Activated CD8-positive, alpha-beta memory T cell treated with anti-CD3 and anti-CD28 coated beads for 48 hours (primary cell): ENCODE measurements around the gene RABEPK.
"Not testable (repeated sequence)": the region's sequence is repeated elsewhere in the genome, so short reads cannot be mapped to it uniquely, and the experiment has no call there.

Experiments
- DNase-seq, 3 experiments: peaks; one replicate each; pipeline ENCODE4 v3.0.0-alpha.2; 2020; ENCODE audit warnings: low read depth in 2 of 3, low spot score in 2 of 3

The RABEPK gene, protein sequence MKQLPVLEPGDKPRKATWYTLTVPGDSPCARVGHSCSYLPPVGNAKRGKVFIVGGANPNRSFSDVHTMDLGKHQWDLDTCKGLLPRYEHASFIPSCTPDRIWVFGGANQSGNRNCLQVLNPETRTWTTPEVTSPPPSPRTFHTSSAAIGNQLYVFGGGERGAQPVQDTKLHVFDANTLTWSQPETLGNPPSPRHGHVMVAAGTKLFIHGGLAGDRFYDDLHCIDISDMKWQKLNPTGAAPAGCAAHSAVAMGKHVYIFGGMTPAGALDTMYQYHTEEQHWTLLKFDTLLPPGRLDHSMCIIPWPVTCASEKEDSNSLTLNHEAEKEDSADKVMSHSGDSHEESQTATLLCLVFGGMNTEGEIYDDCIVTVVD

DNA sequence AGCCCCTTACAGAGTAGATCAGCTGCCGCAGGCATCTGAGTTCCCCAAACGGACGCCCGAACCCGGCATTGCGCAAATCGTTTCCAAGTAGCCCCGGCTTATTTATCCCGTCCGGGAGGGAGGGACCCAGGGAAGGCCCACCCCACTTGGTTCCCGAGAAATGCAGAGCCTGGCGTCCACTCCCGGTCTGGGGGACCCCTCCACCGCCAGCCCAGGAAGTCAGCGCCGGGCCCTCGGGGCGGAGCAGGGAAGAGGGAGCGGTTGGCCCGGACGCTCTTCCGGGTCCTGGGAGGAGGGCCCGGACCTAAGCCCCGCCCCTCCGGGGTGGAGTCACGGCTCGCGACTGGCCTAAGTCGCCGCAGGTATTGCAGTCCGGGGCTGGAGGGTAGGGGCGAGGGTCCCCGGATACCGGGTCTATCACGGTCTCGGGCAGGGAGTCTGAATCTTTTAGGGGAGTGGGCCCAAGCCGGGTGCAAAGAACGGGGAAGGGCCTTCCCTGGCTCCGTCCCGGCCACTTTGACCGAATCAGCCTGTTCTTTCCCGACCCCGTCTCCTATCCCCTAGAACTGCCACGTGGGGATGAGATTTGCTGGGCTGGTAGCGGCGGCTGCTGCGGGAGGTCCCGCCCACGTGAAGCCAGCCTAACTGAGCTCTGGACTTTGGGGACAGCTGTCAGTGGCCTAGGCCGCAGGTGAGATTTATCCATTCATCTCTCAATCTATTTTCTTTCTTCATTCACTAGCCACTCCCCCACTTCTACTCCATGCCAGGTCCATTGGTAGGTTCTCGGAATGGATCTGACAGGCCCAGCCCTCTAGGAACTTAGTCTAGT lies at the start of gene RABEPK:
Gene RABEPK (plus strand): TSS at position 327 of the 832 bp plus-strand sequence. CDS start 2,472 bp downstream, outside the sequence.
- peak; percentile 76 to 89 (median 82) for DNase-seq

DNA sequence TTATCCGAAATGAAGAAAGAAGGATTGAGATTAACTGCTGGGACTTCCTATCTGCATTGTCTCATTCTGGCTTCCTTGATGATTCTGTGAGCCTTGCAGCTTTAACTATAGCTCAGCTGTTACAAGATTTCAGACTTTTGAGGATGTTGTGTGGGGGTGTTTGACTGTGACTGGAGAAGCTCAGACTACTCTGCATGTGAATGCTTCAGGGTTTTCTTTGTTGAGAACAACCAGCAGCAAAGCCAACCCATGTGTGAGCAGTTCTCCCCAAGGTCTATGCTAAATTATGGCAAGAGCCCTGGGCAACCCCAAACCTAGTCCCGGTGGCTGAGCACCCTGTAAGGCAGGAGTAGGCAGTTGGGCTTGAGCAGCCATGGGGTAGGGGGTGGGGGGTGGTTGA lies 48.6 kb upstream of the RABEPK start:
- DNase-seq, result no peak

DNA sequence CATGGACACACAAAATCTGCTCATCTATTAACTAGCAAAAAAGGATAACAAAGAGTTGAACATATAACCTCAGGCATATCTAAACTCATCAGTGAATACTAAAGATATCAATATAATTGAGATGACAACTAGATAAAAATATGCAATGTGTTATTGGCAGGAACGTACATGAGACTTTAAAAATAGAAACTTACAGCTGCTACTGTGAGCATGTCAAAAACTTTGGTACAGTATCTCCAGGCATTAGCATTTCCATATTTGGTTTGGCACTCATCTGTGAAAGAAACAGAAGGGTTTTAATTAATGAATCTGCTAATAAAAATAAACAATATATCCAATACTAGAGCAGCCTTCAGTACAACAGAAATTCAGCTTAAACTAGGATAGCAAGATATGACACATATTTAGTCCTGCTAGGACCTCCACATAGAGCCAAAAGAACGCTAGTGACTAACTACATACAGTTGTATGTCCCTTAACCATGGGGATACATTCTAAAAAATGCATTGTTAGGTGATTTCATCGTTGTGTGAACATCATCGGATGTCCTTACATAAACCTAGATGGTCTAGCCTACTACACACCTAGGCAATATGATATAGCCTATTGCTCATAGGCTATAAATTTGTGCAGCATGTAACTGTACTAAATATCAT lies 46.5 kb upstream of the RABEPK start:
- no peak for DNase-seq

DNA sequence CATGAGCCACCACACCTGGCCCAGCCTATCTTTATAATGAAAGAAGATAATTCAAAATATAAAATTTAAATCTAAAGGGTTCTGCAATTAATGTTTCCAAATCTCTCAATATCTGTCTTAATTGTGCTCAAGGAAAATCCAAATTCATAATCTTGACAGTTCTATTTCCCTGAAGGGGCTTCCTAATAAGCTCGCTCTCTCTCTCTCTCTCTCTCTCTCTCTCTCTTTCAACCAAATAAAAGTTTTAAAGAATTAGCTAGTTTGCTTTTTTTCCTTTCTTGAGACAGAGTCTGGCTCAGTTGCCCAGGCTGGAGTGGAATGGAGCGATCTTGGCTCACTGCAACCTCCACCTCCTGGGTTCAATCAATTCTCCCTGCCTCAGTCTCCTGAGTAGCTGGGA lies 43.8 kb upstream of the RABEPK start:
- no peak for DNase-seq

DNA sequence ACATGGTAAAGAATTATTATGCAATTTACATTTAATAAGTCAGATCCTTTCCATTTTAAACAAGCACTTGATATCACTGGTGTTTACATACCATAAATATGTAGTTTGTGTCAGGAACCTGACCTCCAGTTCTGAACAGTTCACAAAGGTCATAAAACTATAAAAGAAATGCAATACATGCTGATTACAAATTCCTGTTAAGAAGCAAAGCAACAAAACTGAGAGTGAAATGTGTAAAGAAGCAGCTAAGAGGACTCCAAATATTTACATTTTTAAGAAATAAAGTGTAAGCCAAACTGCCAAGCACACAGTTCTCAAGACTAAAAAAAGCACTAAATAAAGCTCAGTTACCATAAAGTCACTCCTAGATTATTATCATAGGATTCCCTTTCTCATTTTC lies 39.6 kb upstream of the RABEPK start:
- no peak for DNase-seq

DNA sequence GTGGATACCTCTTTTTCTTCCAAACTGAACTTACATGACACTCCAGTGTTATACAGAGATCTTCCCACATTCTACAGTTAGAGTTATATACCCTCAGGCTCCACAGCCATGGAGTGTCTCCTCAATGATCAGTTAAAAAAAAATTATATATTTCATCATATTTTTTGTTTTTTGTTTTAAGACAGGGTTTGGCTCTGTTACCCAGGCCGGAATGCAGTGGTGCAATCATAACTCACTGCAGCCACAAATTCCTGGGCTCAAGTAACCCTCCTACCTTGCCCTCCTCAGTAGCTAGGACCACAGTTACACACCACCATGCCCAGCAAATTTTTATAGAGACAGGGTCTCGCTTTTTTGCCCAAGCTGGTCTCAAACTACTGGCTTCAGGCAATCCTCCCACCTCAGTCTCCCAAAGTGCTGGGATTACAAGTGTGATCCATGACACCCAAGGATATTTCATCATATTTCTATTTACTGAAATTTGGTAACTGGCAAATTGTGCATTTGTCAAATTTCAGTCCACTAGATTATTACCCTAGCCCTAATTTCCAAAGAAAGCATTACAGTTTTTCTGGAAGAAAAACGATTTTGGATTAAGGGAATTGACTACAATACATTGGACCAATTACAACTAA lies 38.9 kb upstream of the RABEPK start:
- no peak for DNase-seq

DNA sequence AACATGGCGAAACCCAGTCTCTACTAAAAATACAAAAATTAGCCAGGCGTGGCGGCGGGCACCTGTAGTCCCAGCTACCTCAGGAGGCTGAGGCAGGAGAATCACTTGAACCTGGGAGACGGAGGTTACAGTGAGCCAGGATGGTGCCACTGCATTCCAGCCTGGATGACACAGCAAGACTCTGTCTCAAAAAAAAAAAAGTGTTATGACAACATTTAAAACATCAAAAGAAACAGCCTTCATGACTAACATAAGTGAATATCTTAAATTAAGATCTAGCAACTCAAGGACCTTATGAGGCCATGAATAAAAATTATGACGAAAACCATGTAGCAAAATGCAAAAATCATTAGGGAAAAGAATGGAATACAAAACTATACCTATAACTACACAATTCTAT lies 37.5 kb upstream of the RABEPK start:
- not testable (repeated sequence) for DNase-seq

DNA sequence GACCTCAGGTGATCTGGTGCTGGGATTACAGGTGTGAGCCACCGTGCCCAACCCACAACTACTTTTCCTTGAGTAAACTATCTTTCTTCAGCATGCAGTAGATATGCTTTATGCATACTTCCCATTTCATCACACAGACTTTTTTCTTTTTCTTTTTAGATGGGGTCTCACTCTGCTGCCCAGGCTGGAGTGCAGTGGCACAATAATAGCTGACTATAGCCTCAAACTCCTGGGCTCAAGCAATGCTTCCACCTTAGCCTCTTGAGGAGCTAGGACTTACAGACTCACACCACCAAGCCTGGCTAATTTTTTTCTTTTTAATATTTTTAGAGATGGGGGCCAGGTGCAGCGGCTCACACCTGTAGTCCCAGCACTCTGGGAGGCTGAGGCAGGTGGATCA lies 33.6 kb upstream of the RABEPK start:
- no peak for DNase-seq

DNA sequence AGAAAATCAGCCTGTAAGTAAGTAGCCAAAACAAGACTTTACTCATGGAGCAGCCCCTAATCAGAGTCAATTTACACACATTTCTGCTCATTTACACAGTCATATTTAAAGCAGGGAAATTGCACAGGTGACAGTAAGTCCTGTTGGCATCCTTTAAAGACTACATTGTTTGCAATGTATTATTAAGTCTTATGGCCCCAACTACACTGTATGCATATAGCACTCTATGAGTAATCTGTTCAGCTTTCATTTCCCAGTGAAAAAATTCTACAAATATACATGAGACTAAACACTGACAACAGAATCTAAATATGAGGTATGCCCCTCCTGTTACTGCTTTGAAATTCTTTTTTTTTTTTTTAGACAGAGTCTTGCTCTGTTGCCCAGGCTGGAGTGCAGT lies 30.4 kb upstream of the RABEPK start:
- no peak for DNase-seq

DNA sequence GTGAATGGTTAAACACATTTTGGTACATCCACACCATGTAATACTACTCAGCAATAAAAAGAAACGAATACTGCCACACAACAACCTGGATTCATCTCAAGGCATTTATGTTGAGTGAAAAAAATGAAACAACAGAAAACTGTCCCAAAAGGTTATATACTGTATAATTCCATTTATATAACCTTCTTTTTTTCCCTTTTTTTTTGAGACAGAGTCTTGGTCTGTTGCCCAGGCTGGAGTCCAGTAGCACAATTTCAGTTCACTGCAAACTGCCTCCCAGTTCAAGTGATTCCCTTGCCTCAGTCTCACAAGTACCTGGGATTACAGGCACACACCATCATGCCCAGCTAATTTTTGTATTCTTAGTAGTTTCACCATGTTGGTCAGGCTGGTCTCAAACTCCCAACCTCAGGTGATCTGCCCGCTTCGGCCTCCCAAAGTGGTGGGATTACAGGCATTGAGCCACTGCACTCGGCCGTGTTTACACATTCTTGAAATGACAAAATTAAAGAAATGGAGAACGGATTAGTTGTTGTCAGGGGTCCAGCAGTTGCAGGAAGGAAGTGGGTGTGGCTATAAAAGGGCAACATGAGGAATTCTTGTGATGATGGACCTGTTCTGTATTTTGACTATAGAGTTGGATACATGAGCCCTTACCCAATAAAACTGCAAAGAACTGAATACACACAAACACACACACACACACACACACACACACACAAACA lies 28.1 kb upstream of the RABEPK start:
- no peak for DNase-seq

DNA sequence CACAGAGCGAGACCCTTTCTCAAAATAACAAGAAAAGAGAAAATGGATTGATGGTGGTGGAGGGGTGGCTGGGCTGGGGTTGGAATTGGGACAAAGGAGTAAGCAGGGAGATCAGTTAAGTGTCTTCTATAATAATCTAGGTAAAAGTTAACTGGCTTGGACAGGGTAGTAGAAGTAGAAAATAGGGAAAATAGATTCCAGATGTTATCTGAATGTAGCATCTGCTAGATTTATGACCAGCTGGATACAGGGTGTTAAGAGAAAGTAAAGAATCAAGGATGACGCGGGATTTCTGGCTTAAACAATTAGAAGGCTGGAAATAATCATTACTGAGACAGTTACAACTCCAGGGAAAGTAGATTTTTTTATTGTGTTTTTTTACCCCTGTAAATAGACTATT lies 23.7 kb upstream of the RABEPK start:
- DNase-seq, result no peak

DNA sequence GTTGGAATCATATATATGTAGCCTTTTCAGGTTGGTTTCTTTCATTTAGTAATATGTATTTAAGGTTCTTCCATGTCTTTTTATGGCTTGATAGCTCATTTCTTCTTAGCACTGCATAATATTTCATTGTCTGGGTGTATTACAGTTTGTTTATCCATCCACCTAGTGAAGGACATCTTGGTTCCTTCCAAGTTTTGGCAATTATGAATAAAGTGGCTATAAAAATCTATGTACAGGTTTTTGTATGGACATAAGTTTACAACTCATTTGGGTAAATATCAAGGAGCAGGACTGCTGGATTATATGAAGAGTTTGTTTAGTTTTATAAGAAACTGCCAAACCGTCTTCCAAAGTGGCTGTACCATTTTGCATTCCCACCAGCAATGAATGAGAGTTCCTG lies 22.5 kb upstream of the RABEPK start:
- DNase-seq, result no peak

DNA sequence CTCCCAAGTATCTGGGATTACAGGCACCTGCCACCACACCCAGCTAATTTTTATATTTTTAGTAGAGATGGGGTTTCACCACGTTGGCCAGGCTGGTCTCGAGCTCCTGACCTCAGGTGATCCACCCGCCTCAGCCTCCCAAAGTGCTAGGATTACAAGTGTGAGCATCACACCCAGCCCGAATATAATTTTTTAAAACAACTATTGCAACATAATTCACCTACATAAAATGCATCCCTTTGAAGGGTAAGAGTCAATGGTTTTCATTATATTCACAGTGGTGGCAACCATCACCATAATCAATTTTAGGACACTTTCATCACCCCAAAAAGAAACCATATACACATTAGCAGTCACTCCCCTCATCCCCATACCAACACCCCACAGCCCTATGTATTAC lies 20.6 kb upstream of the RABEPK start:
- DNase-seq, result not testable (repeated sequence)

DNA sequence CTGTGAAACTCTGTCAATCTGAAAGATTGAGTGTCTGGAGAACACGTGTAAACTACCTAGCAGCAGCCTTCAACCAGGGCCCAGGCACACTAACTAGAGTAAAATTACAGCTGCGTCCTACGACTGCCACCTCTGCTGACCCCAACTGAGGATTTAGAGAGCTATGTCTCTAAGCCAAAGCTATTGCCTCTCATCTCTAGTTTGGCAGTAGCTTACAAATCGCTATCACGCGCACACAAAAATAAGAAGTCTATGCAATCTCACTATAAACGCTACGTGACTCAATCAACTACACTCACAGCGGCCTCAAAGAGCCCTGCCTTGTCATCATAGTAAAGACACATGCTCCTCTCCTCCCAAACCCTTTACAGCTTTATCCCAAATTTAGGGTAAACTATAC lies 19.5 kb upstream of the RABEPK start:
- no peak for DNase-seq

DNA sequence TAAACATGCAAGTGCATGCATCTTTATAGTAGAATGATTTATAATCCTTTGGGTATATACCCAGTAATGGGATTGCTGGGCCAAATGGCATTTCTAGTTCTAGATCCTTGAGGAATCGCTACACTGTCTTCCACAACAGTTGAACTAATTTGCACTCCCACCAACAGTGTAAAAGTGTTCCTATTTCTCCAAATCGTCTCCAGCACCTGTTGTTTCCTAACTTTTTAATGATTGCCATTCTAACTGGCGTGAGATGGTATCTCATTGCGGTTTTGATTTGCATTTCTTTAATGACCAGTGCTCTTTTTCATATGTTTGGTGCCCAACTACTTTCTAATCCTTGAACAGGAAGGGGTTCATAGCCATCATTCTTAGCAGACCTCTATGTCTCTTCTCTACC lies 18.6 kb upstream of the RABEPK start:
- DNase-seq, result not testable (repeated sequence)

DNA sequence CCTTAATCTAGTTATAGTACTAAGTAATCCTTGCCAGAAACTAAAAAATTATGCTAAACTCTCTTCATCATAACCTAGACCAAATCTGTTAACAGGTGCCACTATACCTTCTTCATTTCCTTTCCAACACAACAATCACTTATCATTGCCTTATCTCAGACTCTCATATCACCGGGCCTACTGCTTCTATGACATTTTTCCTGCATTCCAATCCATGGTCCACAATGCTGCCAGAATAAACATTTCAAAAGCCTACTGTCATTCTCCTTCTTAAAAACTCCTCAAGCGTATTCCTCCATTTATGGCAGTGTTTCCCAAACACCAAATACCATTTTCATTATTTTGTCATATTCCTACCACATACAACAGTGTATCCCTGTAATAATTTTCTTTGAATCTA lies 17.3 kb upstream of the RABEPK start:
- DNase-seq, result no peak

DNA sequence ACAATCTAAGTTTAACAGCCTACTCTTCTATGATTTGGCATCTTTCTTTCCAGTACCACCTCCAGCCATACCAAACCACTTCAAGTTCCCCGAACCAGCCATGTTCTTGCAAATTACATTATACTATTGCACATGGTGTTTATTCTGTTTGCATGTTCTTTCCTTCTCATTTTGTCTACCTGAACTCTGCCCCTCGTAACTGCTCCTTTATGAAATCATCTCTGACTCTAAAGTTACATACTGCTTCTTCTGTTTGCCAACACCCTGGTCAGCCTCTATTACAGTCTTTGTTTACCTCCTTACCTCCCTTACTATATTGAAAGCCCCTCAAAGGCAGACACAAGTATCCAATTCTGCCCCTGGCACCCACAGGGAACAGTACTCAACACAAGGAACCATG lies 16.8 kb upstream of the RABEPK start:
- DNase-seq, result no peak

DNA sequence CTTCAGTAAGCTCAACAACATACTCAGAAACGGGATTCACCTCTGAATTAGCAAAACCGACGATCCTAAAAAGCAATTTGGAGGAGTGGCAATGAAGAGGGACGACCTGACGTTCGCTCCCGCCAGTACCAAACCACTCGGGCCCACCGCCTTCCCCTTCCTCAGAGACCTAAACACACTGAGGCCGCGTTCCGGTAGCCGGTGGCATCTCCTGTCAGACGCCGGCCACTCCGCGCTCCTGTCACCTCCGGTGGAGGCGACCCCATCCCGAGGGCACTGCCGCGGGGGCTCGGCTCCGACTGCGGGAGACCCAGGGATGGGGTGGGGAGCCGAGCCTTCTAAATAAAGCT lies 11.4 kb upstream of the RABEPK start:
- no peak for DNase-seq

DNA sequence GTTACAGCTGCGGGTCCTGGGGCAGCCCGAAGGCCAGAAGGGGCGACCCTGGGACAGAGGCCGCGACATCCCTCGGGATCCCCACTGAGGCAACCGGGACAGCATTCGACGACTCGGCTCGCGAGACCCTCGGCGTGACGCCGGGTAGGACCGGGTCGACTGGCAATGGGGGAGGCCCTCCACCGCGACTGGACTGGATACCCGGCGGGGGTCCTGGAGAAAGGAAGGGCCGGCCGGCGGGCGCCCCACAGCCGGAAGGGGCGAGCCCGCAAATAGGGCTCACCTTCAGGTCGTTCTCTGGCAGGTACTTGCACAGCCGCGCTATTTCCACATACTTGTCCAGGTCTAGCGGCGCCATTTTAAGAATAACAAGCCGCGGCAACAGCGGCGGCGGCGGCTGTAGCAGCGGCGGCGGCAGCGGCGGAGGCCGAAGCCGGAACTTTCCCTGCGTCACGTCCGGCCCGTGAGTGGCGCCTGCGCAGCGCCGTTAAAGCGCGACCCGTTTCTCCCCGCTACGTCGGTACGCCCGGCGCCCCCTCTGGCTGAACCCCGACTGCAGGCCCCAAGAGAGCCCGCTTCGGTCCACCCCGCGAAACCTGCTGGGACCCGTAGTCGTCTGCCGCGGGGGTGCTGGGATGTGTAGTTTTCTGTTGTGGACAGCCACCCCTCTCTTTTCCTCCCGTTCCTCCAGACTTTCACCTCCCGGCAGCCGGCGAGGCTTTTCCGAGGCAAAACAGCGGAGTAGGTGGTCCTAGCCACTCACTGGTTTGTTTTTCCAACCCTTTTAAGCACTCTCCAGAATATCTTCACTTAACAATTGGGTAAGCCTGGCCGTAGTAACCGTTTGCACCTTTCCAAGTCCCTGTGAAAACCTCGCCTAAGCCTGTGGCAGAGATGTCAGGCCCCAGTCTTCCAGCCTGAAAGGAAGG lies 10.7 kb upstream of the RABEPK start, which contains the start of gene PPP6C:
Gene PPP6C (minus strand): TSS at position 443 of the 929 bp plus-strand sequence. CDS start 85 bp downstream, at position 358.
- peak; percentile 90 to 94 (median 94) for DNase-seq

DNA sequence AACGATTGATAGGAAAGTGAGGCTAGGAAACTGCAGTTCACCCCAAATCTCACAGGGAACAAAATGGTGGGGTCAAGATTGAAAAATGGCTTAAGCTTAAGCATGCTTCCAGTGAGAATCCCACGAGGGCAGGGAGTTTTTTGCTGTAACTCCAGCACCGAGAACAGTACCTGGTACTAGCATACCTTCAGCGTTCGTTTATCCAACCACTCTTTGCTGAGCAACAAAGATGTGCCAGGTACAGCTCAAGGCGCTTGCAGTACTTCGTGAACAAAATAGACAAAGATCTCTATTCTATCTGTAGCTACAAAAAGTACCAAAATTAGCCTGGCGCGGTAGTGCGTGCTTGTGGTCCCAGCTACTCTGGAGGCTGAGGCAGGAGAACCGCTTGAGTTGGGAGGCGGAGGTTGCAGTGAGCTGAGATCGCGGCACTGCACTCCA lies 10.0 kb upstream of the RABEPK start:
- DNase-seq, result no peak
